ENCODE data around the gene DLG3. TPM values are rescaled to one million over a fixed set of nuclear protein-coding genes. Genes with fewer than 3 reads are reported as not detected.

DLG3 gene
- total and polyA plus RNA-seq, 2 of the 8 experiments (the other 6 are each of a cell fraction or from before 2014, with no cell fraction given): 29.2 to 63.8 TPM

DNA sequence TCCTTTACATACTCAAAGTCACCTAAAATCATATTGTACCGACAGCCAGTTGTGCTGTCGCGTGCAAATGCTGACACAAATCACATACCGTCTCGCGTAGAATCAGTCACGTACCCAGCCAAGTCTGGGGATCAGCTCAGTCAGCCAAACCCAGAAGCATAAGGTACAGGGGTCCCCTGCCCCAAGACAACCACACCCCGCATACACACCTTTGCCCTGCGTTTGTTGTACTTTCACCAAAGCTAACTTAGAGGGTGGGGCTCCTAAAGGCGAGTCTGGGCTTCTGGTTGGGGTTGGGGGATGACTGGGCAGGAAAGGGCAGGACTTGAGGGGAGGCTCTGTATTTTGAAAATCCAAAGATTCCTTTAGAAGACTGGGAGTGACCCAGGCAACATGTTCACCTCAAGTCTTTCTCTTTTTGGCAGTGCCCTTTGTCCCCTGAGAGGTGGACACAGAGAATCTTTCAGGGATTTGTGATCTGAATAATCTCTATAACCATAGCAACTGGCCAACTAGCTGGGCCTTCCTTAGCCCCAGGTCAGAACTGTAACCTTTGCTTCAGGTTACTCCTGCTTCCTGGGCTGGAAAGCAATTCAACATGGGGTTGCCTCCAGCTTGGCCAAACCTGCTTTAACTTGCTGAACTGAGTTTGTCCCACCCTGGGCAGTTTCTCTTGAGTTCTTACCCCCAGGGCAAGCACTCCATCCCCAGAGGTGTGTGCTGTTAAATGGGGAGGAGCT, 20.5 kb upstream of the DLG3 start (continued):
- no peak for TF ChIP-seq KDM4A (IDR thresholded peaks at IDR 0.05; ENCODE audit: low read depth, low read length, severe bottlenecking)
- TF ChIP-seq, protein P1, sequence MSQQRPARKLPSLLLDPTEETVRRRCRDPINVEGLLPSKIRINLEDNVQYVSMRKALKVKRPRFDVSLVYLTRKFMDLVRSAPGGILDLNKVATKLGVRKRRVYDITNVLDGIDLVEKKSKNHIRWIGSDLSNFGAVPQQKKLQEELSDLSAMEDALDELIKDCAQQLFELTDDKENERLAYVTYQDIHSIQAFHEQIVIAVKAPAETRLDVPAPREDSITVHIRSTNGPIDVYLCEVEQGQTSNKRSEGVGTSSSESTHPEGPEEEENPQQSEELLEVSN (IDR thresholded peaks at IDR 0.05): no peak
- no peak for TF ChIP-seq NRF1 (IDR thresholded peaks at IDR 0.05; ENCODE audit: low read depth, low read length)
- no peak for TF ChIP-seq EZH2 (IDR thresholded peaks at IDR 0.05; ENCODE audit: low read depth, low read length, severe bottlenecking)
- TF ChIP-seq POLR2AphosphoS5 (IDR thresholded peaks at IDR 0.05; ENCODE audit: low read depth, low read length): no peak
